ENCODE data around the gene RHOXF1.
"Not testable (repeated sequence)": the region's sequence is repeated elsewhere in the genome, so short reads cannot be mapped to it uniquely, and the experiment has no call there.

RHOXF1 gene

GRCh38 chrX:120115438-120115963 lies at the start of gene RHOXF1:
Gene RHOXF1, minus strand, starts transcription at chrX:120115913. Its CDS starts 51 bp downstream, at chrX:120115862.
- no peak for DNase-seq

- DNase-seq, result not testable (repeated sequence)
Observed at GRCh38 chrX:120159086-120159485, 43.4 kb upstream of the RHOXF1 start.

GRCh38 chrX:120158313-120158712 lies 42.6 kb upstream of the RHOXF1 start, which contains the start of gene RHOXF2:
Gene RHOXF2, plus strand, starts transcription at chrX:120158613. Its CDS starts 138 bp downstream, at chrX:120158751.
- not testable (repeated sequence) for DNase-seq

- DNase-seq, result not testable (repeated sequence)
Observed at GRCh38 chrX:120150109-120150744, 34.5 kb upstream of the RHOXF1 start.

- no peak for DNase-seq
Observed at GRCh38 chrX:120147537-120147936, 31.8 kb upstream of the RHOXF1 start.

- not testable (repeated sequence) for DNase-seq
Observed at GRCh38 chrX:120146323-120146722, 30.6 kb upstream of the RHOXF1 start.

GRCh38 chrX:120145295-120145925 lies 29.7 kb upstream of the RHOXF1 start:
- no peak for DNase-seq

- DNase-seq, result peak; percentile 26
Observed at GRCh38 chrX:120144178-120144844, 28.6 kb upstream of the RHOXF1 start.

GRCh38 chrX:120140293-120140981 lies 24.7 kb upstream of the RHOXF1 start:
- DNase-seq, result peak; percentile 84

- DNase-seq, result no peak
Observed at GRCh38 chrX:120137439-120137838, 21.7 kb upstream of the RHOXF1 start.

- DNase-seq, result no peak
Observed at GRCh38 chrX:120136840-120137239, 21.1 kb upstream of the RHOXF1 start.

- DNase-seq, result no peak
Observed at GRCh38 chrX:120136128-120136527, 20.4 kb upstream of the RHOXF1 start.

- DNase-seq, result not testable (repeated sequence)
Observed at GRCh38 chrX:120128306-120128846, 12.7 kb upstream of the RHOXF1 start.

- DNase-seq, result no peak
Observed at GRCh38 chrX:120125444-120125843, 9.7 kb upstream of the RHOXF1 start.

GRCh38 chrX:120120223-120120622 lies 4.5 kb upstream of the RHOXF1 start:
- no peak for DNase-seq

GRCh38 chrX:120111611-120112010 lies 4.1 kb downstream of the RHOXF1 start:
- DNase-seq, result no peak

- no peak for DNase-seq
Observed at GRCh38 chrX:120109378-120109777, 6.3 kb downstream of the RHOXF1 start.

GRCh38 chrX:120104707-120105106 lies 11.0 kb downstream of the RHOXF1 start:
- DNase-seq, result not testable (repeated sequence)

- not testable (repeated sequence) for DNase-seq
Observed at GRCh38 chrX:120101057-120101456, 14.7 kb downstream of the RHOXF1 start.

GRCh38 chrX:120090208-120090607 lies 25.5 kb downstream of the RHOXF1 start:
- no peak for DNase-seq

GRCh38 chrX:120087289-120088017 lies 28.3 kb downstream of the RHOXF1 start:
- no peak for DNase-seq
